OCI-LY7 (cell line): ENCODE results near the gene PAWR. TPM values are rescaled to one million over a fixed set of nuclear protein-coding genes. Genes with fewer than 3 reads are reported as not detected.

Experiments
- BruUV-seq: library from RNA; stranded (reverse); fragments of 400-500 nt; replicated peaks from 2 replicates; lab custom pipeline; 2021; lab: Mats Ljungman, UMichigan
- CTCF ChIA-PET: fragments of 300-600 bp; sonication (Branson Sonifier 250); formaldehyde crosslinking; loops from one replicate; lab custom pipeline; 2022; ENCODE audit warnings: antibody characterized with exemption; ENCODE audit not compliant: unreplicated experiment; lab: Charles Lee
- POLR2A ChIA-PET: fragments of 300-600 bp; sonication (Branson Sonifier 250); formaldehyde crosslinking; loops from one replicate; lab custom pipeline; 2022; ENCODE audit warnings: antibody characterized with exemption; lab: Charles Lee
- DNase-seq: peaks from one replicate; pipeline ENCODE4 v3.0.0-alpha.2; 2015; ENCODE audit warnings: low spot score
- H2AFZ ChIP-seq: fragments of 200-600 bp; sonication (generic), shearing (Covaris generic); 2 replicates; pipeline ENCODE4 v1.6.1; 2014; ENCODE audit warnings: mild to moderate bottlenecking, antibody characterized with exemption, low read length, moderate library complexity
- H3K27ac ChIP-seq: fragments of 200-600 bp; sonication (generic); 2 replicates; pipeline ENCODE4 v1.5.1; 2014; ENCODE audit warnings: mixed run types, low read depth, mild to moderate bottlenecking, moderate library complexity, low read length, inconsistent platforms; ENCODE audit not compliant: poor library complexity, severe bottlenecking
- H3K36me3 ChIP-seq: fragments of 200-600 bp; sonication (generic); 2 replicates; pipeline ENCODE4 v1.6.1; 2014; ENCODE audit warnings: mild to moderate bottlenecking, antibody characterized with exemption, low read length, moderate library complexity, mixed read lengths; ENCODE audit not compliant: insufficient read depth
- H3K4me1 ChIP-seq: fragments of 200-600 bp; sonication (generic); 2 replicates; pipeline ENCODE4 v1.5.1; 2014; ENCODE audit warnings: mild to moderate bottlenecking, low read length; ENCODE audit not compliant: insufficient read depth, poor library complexity, severe bottlenecking
- H3K4me2 ChIP-seq: fragments of 200-600 bp; sonication (generic); 2 replicates; pipeline ENCODE4 v1.6.1; 2014; ENCODE audit warnings: mild to moderate bottlenecking, low read length
- H3K4me3 ChIP-seq: fragments of 200-600 bp; sonication (generic); 2 replicates; pipeline ENCODE4 v1.5.1; 2014; ENCODE audit warnings: mild to moderate bottlenecking, low read depth, low read length; ENCODE audit not compliant: poor library complexity, severe bottlenecking
- H3K79me2 ChIP-seq: fragments of 200-600 bp; sonication (generic); 2 replicates; pipeline ENCODE4 v1.6.1; 2016; ENCODE audit warnings: low read depth, mild to moderate bottlenecking, low read length, moderate library complexity, mixed read lengths; ENCODE audit not compliant: insufficient read depth
- H3K9me2 ChIP-seq: fragments of 200-600 bp; sonication (generic); 2 replicates; pipeline ENCODE4 v1.6.1; 2016; ENCODE audit warnings: mild to moderate bottlenecking, low read length, mixed read lengths; ENCODE audit not compliant: insufficient read depth
- H3K9me3 ChIP-seq: fragments of 200-600 bp; sonication (generic); 2 replicates; pipeline ENCODE4 v1.6.1; 2014; ENCODE audit warnings: mild to moderate bottlenecking, mixed run types, low read length, mixed read lengths
- H4K20me1 ChIP-seq: fragments of 200-600 bp; sonication (generic); 2 replicates; pipeline ENCODE4 v1.6.1; 2014; ENCODE audit warnings: mild to moderate bottlenecking, antibody characterized with exemption, low read length, moderate library complexity, mixed read lengths; ENCODE audit not compliant: insufficient read depth
- CTCF ChIP-seq: fragments of 200-600 bp; sonication (generic); conservative IDR thresholded peaks from 2 replicates; pipeline ENCODE4 v1.5.1; 2014; ENCODE audit warnings: mild to moderate bottlenecking, antibody characterized with exemption, low read length, moderate library complexity, mixed read lengths
- EZH2phosphoT487 ChIP-seq: fragments of 200-600 bp; sonication (generic); IDR thresholded peaks from 2 replicates; pipeline ENCODE4 v1.6.1; 2018; ENCODE audit warnings: low read depth, borderline replicate concordance, mild to moderate bottlenecking, mixed run types, antibody characterized with exemption, low read length, moderate library complexity, mixed read lengths
- intact Hi-C: fragments of 100-400 bp; cut with micrococcal nuclease; formaldehyde crosslinking; loops from one replicate; pipeline ENCODE4 v1.10.0; 2022; ENCODE audit not compliant: unreplicated experiment
- total RNA-seq, 2 experiments: library from RNA; depleted of rRNA in 1 of 2; stranded (reverse); fragments of >200 nt in 1 of 2; shearing (Covaris generic) in 1 of 2; gene quantifications; 2 replicates each; pipeline ENCODE4 v1.2.3, GENCODE V29; 2014 to 2022

The PAWR gene
- total RNA-seq, 2 experiments from 2014 or later: 107 to 186 TPM

- no peak overlapping the region for H3K27ac ChIP-seq
- H3K4me3 ChIP-seq: no peak overlapping the region
- no peak for DNase-seq
- H3K9me2 ChIP-seq: no peaks in the 10 kb centered on the region
- H2AFZ ChIP-seq: no peak overlapping the region
- H4K20me1 ChIP-seq: no peaks in the 10 kb centered on the region
- CTCF ChIA-PET: no interaction called here
- no peaks in the 10 kb centered on the region for H3K9me3 ChIP-seq
- intact Hi-C loops: no loop called here
- no peaks in the 10 kb centered on the region for H3K4me1 ChIP-seq
- H3K4me2 ChIP-seq: no peak overlapping the region
- no TSS peak for BruUV-seq
- H3K36me3 ChIP-seq: peaks cover 36% of the 10 kb centered on the region
- POLR2A ChIA-PET: interaction anchor here (0.7 kb wide), 1 partner anchor 21 kb away, joined by 3 read pairs; no protein-coding TSS in a partner anchor
- no peak for TF ChIP-seq EZH2phosphoT487
- no peak for TF ChIP-seq CTCF
- H3K79me2 ChIP-seq: no peaks in the 10 kb centered on the region
These were observed 95.5 kb downstream of the PAWR start for GRCh38 chr12:79595273-79595672.

GRCh38 chr12:79592865-79593264, 97.9 kb downstream of the PAWR start:
- Histone ChIP-seq H4K20me1 (no peaks in the 10 kb centered on the region), H3K79me2 (no peaks in the 10 kb centered on the region), H3K4me2 (no peak overlapping the region), H3K36me3 (peaks cover 43% of the 10 kb centered on the region), H3K4me3 (no peak overlapping the region), H3K4me1 (no peaks in the 10 kb centered on the region), H3K9me2 (no peaks in the 10 kb centered on the region), H3K9me3 (no peaks in the 10 kb centered on the region), H2AFZ (no peak overlapping the region), H3K27ac (no peak overlapping the region)
- BruUV-seq: no TSS peak
- no peak for TF ChIP-seq EZH2phosphoT487
- no peak for TF ChIP-seq CTCF
- DNase-seq: no peak
- intact Hi-C loops: no loop called here
- POLR2A ChIA-PET: interaction anchor here (0.6 to 1.0 kb wide), 3 partner anchors 10 to 40 kb away, joined by 3 read pairs; no protein-coding TSS in a partner anchor
- CTCF ChIA-PET: no interaction called here

GRCh38 chr12:79591988-79592387, 98.8 kb downstream of the PAWR start:
- TF ChIP-seq EZH2phosphoT487: no peak
- no peak for TF ChIP-seq CTCF
- intact Hi-C loops: no loop called here
- Histone ChIP-seq H3K36me3 (peaks cover 43% of the 10 kb centered on the region), H3K9me2 (no peaks in the 10 kb centered on the region), H2AFZ (no peak overlapping the region), H3K4me2 (no peak overlapping the region), H3K79me2 (no peaks in the 10 kb centered on the region), H3K9me3 (no peaks in the 10 kb centered on the region), H3K4me1 (no peaks in the 10 kb centered on the region), H4K20me1 (no peaks in the 10 kb centered on the region), H3K27ac (no peak overlapping the region), H3K4me3 (no peak overlapping the region)
- CTCF ChIA-PET: no interaction called here
- BruUV-seq: no TSS peak
- no peak for DNase-seq
- POLR2A ChIA-PET: no interaction called here
